H1 (cell line): ENCODE measurements around the gene PAIP2. TPM values are rescaled to one million over a fixed set of nuclear protein-coding genes. Genes with fewer than 3 reads are reported as not detected.

Source experiments
- CTCF ChIA-PET: fragments of 300-600 bp; sonication (Branson Sonifier 250); formaldehyde crosslinking; loops from one replicate; lab custom pipeline; 2021; ENCODE audit not compliant: partially characterized antibody; lab: Charles Lee
- POLR2A ChIA-PET: fragments of 300-600 bp; sonication (Branson Sonifier 250); formaldehyde crosslinking; loops from one replicate; lab custom pipeline; 2021; ENCODE audit warnings: inconsistent platforms; ENCODE audit not compliant: partially characterized antibody; lab: Charles Lee
- DNase-seq, 2 experiments: peaks; one replicate each; pipeline versions ENCODE4 v3.0.0 to v3.0.0-alpha.2; 2010 to 2022; ENCODE audit warnings: low spot score in 2 of 2, low read depth in 1 of 2, mixed read lengths in 1 of 2
- FAIRE-seq: peaks from 2 replicates; lab custom pipeline; 2011; peaks lifted over from hg19 to GRCh38; lab: Jason Lieb, UNC
- H2AFZ ChIP-seq: 2 replicates; pipeline ENCODE4 v1.8.1; 2012; ENCODE audit warnings: low read length, inconsistent platforms
- H2AK5ac ChIP-seq: 2 replicates; pipeline ENCODE4 v1.6.1; 2013; ENCODE audit warnings: low read depth, low read length
- H2BK120ac ChIP-seq: replicated peaks from 2 replicates; pipeline ENCODE3; 2013; ENCODE audit warnings: low read depth, low read length, inconsistent platforms
- H2BK12ac ChIP-seq: 2 replicates; pipeline ENCODE4 v1.6.1; 2013; ENCODE audit warnings: low read depth, low read length
- H2BK15ac ChIP-seq: 2 replicates; pipeline ENCODE4 v1.6.1; 2013; ENCODE audit warnings: low read length
- H2BK20ac ChIP-seq: 2 replicates; pipeline ENCODE4 v1.6.1; 2013; ENCODE audit warnings: low read length
- H2BK5ac ChIP-seq: 2 replicates; pipeline ENCODE4 v1.6.1; 2013; ENCODE audit warnings: low read depth, low read length
- H3K14ac ChIP-seq: 2 replicates; pipeline ENCODE4 v1.6.1; 2013; ENCODE audit warnings: inconsistent platforms; ENCODE audit not compliant: insufficient read length
- H3K18ac ChIP-seq: 2 replicates; pipeline ENCODE4 v1.6.1; 2013; ENCODE audit warnings: low read length; ENCODE audit errors: extremely low read depth
- H3K23ac ChIP-seq: 2 replicates; pipeline ENCODE4 v1.6.1; 2013; ENCODE audit warnings: inconsistent platforms; ENCODE audit not compliant: insufficient read length
- H3K23me2 ChIP-seq: 2 replicates; pipeline ENCODE4 v1.6.1; 2013; ENCODE audit warnings: low read depth, low read length
- H3K27ac ChIP-seq: 2 replicates; pipeline ENCODE4 v1.6.1; 2011; ENCODE audit warnings: low read depth, low read length, inconsistent platforms
- H3K27me3 ChIP-seq, 4 experiments: replicated peaks in 1 of 4; 1 replicate in 1 of 4; 2 replicates in 3 of 4; pipeline versions ENCODE4 v1.6.1 to v1.8.1; 2011 to 2013; ENCODE audit warnings: low read length in 3 of 4, mild to moderate bottlenecking in 3 of 4, inconsistent platforms in 2 of 4, mixed read lengths in 2 of 4, moderate library complexity in 1 of 4; ENCODE audit not compliant: control insufficient read depth in 3 of 4, insufficient read depth in 3 of 4; ENCODE audit errors: extremely low read depth in 1 of 4
- H3K36me3 ChIP-seq, 4 experiments: 2 replicates each; pipeline versions ENCODE4 v1.6.1 to v1.8.1; 2011 to 2013; ENCODE audit warnings: mild to moderate bottlenecking in 4 of 4, low read length in 3 of 4, moderate library complexity in 2 of 4, control low read depth in 1 of 4, inconsistent platforms in 1 of 4; ENCODE audit not compliant: insufficient read depth in 4 of 4, control insufficient read depth in 2 of 4
- H3K4ac ChIP-seq: replicated peaks from 2 replicates; pipeline ENCODE3; 2013; ENCODE audit warnings: low read length, low read depth, mixed read lengths, inconsistent platforms; ENCODE audit not compliant: insufficient read length
- H3K4me1 ChIP-seq, 4 experiments: replicated peaks in 1 of 4; 1 replicate in 1 of 4; 2 replicates in 3 of 4; pipeline versions ENCODE4 v1.6.1 to v1.8.1; 2011 to 2013; ENCODE audit warnings: low read length in 3 of 4, inconsistent platforms in 2 of 4, mixed read lengths in 1 of 4; ENCODE audit not compliant: insufficient read depth in 4 of 4, control insufficient read depth in 3 of 4
- H3K4me2 ChIP-seq, 2 experiments: 2 replicates each; pipeline versions ENCODE4 v1.6.1 to v1.8.1; 2011 to 2013; ENCODE audit warnings: low read depth in 2 of 2, low read length in 2 of 2, control low read depth in 1 of 2, inconsistent platforms in 1 of 2, mild to moderate bottlenecking in 1 of 2; ENCODE audit not compliant: insufficient read depth in 1 of 2
- H3K4me3 ChIP-seq, 4 experiments: fragments of 200-600, 300-600 bp in 1 of 4; sonication (generic), shearing (Covaris generic), sonication (Bioruptor Twin) in 1 of 4; 2 replicates each; pipeline versions ENCODE4 v1.5.1 to v1.8.1; 2011 to 2016; ENCODE audit warnings: low read length in 4 of 4, low read depth in 3 of 4, control low read depth in 2 of 4, inconsistent platforms in 2 of 4, mild to moderate bottlenecking in 2 of 4, mixed read lengths in 1 of 4, moderate library complexity in 1 of 4; ENCODE audit not compliant: insufficient read depth in 2 of 4; ENCODE audit errors: extremely low read depth in 1 of 4
- H3K56ac ChIP-seq: replicated peaks from 2 replicates; pipeline ENCODE3; 2013; ENCODE audit warnings: low read depth, mild to moderate bottlenecking, mixed read lengths, low read length, inconsistent platforms; ENCODE audit not compliant: insufficient read length
- H3K79me1 ChIP-seq: 2 replicates; pipeline ENCODE4 v1.6.1; 2013; ENCODE audit warnings: low read depth, low read length, control low read depth
- H3K79me2 ChIP-seq, 2 experiments: 2 replicates each; pipeline versions ENCODE4 v1.6.1 to v1.8.1; 2012 to 2013; ENCODE audit warnings: low read length in 2 of 2, mild to moderate bottlenecking in 2 of 2, inconsistent platforms in 1 of 2; ENCODE audit not compliant: insufficient read depth in 2 of 2, control insufficient read depth in 1 of 2
- H3K9ac ChIP-seq, 4 experiments: replicated peaks in 1 of 4; 1 replicate in 1 of 4; 2 replicates in 3 of 4; pipeline versions ENCODE4 v1.6.1 to v1.8.1; 2011 to 2013; ENCODE audit warnings: low read depth in 3 of 4, low read length in 3 of 4, control low read depth in 2 of 4, mild to moderate bottlenecking in 2 of 4, moderate library complexity in 2 of 4, inconsistent platforms in 1 of 4; ENCODE audit errors: extremely low read depth in 1 of 4
- H3K9me3 ChIP-seq, 2 experiments: 2 replicates each; pipeline versions ENCODE4 v1.6.1 to v1.8.1; 2012 to 2013; ENCODE audit warnings: mild to moderate bottlenecking in 2 of 2, moderate library complexity in 2 of 2, control low read depth in 1 of 2, inconsistent platforms in 1 of 2, low read depth in 1 of 2, low read length in 1 of 2, mixed read lengths in 1 of 2; ENCODE audit not compliant: insufficient read depth in 2 of 2
- H4K20me1 ChIP-seq, 2 experiments: replicated peaks in 1 of 2; 2 replicates each; pipeline versions ENCODE3 to v1.8.1; 2011 to 2013; ENCODE audit warnings: inconsistent platforms in 2 of 2, low read length in 2 of 2, mild to moderate bottlenecking in 1 of 2; ENCODE audit not compliant: insufficient read depth in 2 of 2, control insufficient read depth in 1 of 2
- H4K5ac ChIP-seq: 2 replicates; pipeline ENCODE4 v1.6.1; 2013; ENCODE audit warnings: low read length, low read depth, mixed read lengths, inconsistent platforms; ENCODE audit not compliant: insufficient read length
- H4K8ac ChIP-seq: 2 replicates; pipeline ENCODE4 v1.8.0; 2013; ENCODE audit warnings: mild to moderate bottlenecking, moderate library complexity, low read length, inconsistent platforms; ENCODE audit not compliant: insufficient read depth; ENCODE audit errors: extremely low read depth
- H4K91ac ChIP-seq: replicated peaks from 2 replicates; pipeline ENCODE3; 2013; ENCODE audit warnings: low read length, mixed read lengths, inconsistent platforms; ENCODE audit not compliant: insufficient read length
- BCL11A ChIP-seq, 2 experiments: IDR thresholded peaks; one replicate each; pipeline ENCODE4 v1.6.1; 2011; ENCODE audit warnings: low read depth in 2 of 2, low read length in 2 of 2, mild to moderate bottlenecking in 2 of 2
- CBX8 ChIP-seq: fragments of 300-800, 300-1000 bp; sonication (generic); IDR thresholded peaks from 2 replicates; pipeline ENCODE4 v1.7.1; 2016; ENCODE audit warnings: low read depth, low read length, borderline replicate concordance
- CEBPB ChIP-seq: IDR thresholded peaks from 2 replicates; pipeline ENCODE4 v1.6.1; 2012; ENCODE audit warnings: low read depth, low read length
- EGR1 ChIP-seq: IDR thresholded peaks from 2 replicates; pipeline ENCODE4 v1.6.1; 2011; ENCODE audit warnings: low read depth, low read length, borderline replicate concordance
- HDAC2 ChIP-seq, 2 experiments: fragments of 300-600 bp in 1 of 2; sonication (generic) in 1 of 2; IDR thresholded peaks; 2 replicates each; pipeline ENCODE4 v1.6.1; 2011 to 2012; ENCODE audit warnings: low read depth in 2 of 2, low read length in 2 of 2, mild to moderate bottlenecking in 2 of 2, moderate library complexity in 2 of 2, borderline replicate concordance in 1 of 2, inconsistent platforms in 1 of 2
- JUN ChIP-seq: IDR thresholded peaks from 2 replicates; pipeline ENCODE4 v1.6.1; 2011; ENCODE audit warnings: low read depth, mild to moderate bottlenecking, improper control_type of control experiment, low read length
- MAFK ChIP-seq: IDR thresholded peaks from 2 replicates; pipeline ENCODE4 v1.6.1; 2012; ENCODE audit warnings: low read depth, mild to moderate bottlenecking, improper control_type of control experiment, low read length
- RAD21 ChIP-seq, 2 experiments: IDR thresholded peaks in 1 of 2; conservative IDR thresholded peaks in 1 of 2; 2 replicates each; pipeline ENCODE4 v1.6.1; 2011; ENCODE audit warnings: low read depth in 2 of 2, low read length in 2 of 2, improper control_type of control experiment in 1 of 2, inconsistent platforms in 1 of 2, mild to moderate bottlenecking in 1 of 2, moderate library complexity in 1 of 2
- SIRT6 ChIP-seq: IDR thresholded peaks from one replicate; pipeline ENCODE4 v1.7.1; 2012; ENCODE audit warnings: low read length, inconsistent platforms
- SP2 ChIP-seq: IDR thresholded peaks from 2 replicates; pipeline ENCODE4 v1.6.1; 2012; ENCODE audit warnings: mild to moderate bottlenecking, low read length, inconsistent platforms
- SUZ12 ChIP-seq: fragments of 200-600 bp; sonication (generic); IDR thresholded peaks from 2 replicates; pipeline ENCODE4 v1.6.1; 2012; ENCODE audit warnings: mild to moderate bottlenecking, inconsistent platforms, low read length, moderate library complexity, mixed read lengths
- TCF12 ChIP-seq: IDR thresholded peaks from 2 replicates; pipeline ENCODE4 v1.6.1; 2011; ENCODE audit warnings: low read depth, mild to moderate bottlenecking, low read length
- TEAD4 ChIP-seq: IDR thresholded peaks from 2 replicates; pipeline ENCODE4 v1.6.1; 2012; ENCODE audit warnings: low read depth, low read length, inconsistent platforms, mixed read lengths
- ZNF274 ChIP-seq: IDR thresholded peaks from 2 replicates; pipeline ENCODE4 v1.7.0; 2012; ENCODE audit warnings: low read length, borderline replicate concordance; ENCODE audit errors: extremely low read depth
- polyA plus RNA-seq, 7 experiments: library from polyadenylated mRNA; depleted of rRNA in 3 of 7; stranded (reverse) in 5 of 7; unstranded in 2 of 7; fragments of >200 nt in 5 of 7; fragments of 200-250 nt in 2 of 7; gene quantifications; 1 replicate in 5 of 7; 2 replicates in 1 of 7; 4 replicates in 1 of 7; pipeline versions ENCODE4 v1.2.1 to v1.2.3, GENCODE V29; 2011 to 2013; ENCODE audit warnings: missing spikeins in 2 of 7, mixed read lengths in 2 of 7
- total RNA-seq: library from RNA; stranded (reverse); fragmentation: NEBNext Ultra II Directional; extraction: Animal tissue kit (Norgen Biotek cat#: 25700); gene quantifications from 2 replicates; pipeline ENCODE4 v1.2.1, GENCODE V29; 2021
- TF ChIP-seq, protein P1 (sequence below): IDR thresholded peaks from 2 replicates; pipeline ENCODE4 v1.6.1; 2012; ENCODE audit warnings: inconsistent platforms

Gene PAIP2
- total and polyA plus RNA-seq, 2 of the 8 experiments (the other 6 are each of a cell fraction or from before 2014, with no cell fraction given): 87.6 to 162 TPM

DNA sequence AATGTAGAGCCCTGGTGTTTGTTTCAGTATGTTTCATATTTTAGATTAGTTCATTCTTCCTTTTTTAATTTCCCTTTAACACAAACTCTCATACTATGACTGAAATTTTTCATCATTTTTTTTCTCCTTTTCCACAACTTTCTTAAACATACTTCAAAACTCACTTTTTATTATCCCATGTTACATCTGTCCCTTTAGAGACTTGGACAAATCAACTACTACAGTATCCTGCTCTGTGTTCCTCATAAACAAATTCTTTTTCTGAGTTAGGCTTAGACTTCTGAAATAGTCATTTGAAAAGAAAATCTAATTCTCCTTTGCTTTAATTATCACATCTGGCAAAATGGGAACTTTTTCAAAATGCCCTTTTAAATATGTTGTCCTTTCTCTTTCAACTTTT, 32.9 kb upstream of the PAIP2 start:
- Histone ChIP-seq H3K23ac (no peak overlapping the region), H3K9ac (no peak overlapping the region), H3K27me3 (no peaks in the 10 kb centered on the region), H2BK120ac (no peak overlapping the region), H2BK15ac (no peak overlapping the region), H2AK5ac (no peak overlapping the region), H4K5ac (no peak overlapping the region), H3K36me3 (peaks cover 0 to 6% (median 0%) of the 10 kb centered on the region in 4 experiments; a peak in 2 of 8 replicates), H3K4me2 (0 out of 4 replicates have a peak overlapping the region, but pooled peaks of 1 of the 2 experiments have one; percentile 6), H3K56ac (no peak overlapping the region), H3K27ac (no peak overlapping the region), H4K8ac (no peak overlapping the region), H3K14ac (no peak overlapping the region), H2BK5ac (no peak overlapping the region), H3K79me1 (no peaks in the 10 kb centered on the region), H3K9me3 (no peaks in the 10 kb centered on the region), H2AFZ (no peak overlapping the region), H3K79me2 (peaks cover 61 to 100% of the 10 kb centered on the region in 2 experiments), H2BK12ac (no peak overlapping the region), H3K23me2 (no peaks in the 10 kb centered on the region), H2BK20ac (no peak overlapping the region), H4K91ac (no peak overlapping the region), H3K4me3 (no peak overlapping the region), H3K4me1 (peaks cover 0 to 11% (median 7%) of the 10 kb centered on the region in 4 experiments; a peak in 6 of 7 replicates), H4K20me1 (peaks cover 27 to 60% of the 10 kb centered on the region in 2 experiments), H3K4ac (no peak overlapping the region), H3K18ac (no peak overlapping the region)
- ChIA-PET POLR2A (interaction anchor here (0.6 to 51.1 kb wide), 4 partner anchors 2 to 60 kb away, joined by 4 to 1766 read pairs (median 885); partner anchors contain the start of gene MATR3), CTCF (no interaction called here)
- DNase-seq (no peak), FAIRE-seq (no peak)
- TF ChIP-seq SIRT6 (no peak), SP2 (no peak), SUZ12 (no peak), TEAD4 (no peak), BCL11A (IDR thresholded peaks at IDR 0.05; ENCODE audit: low read depth in 2 of 2, low read length in 2 of 2) (no peak), TCF12 (no peak), CEBPB (no peak), EGR1 (no peak), MAFK (no peak), RAD21 (IDR thresholded peaks at IDR 0.05 in 1 of 2, conservative IDR thresholded peaks at IDR 0.05 in 1 of 2; ENCODE audit: low read depth in 2 of 2, low read length in 2 of 2) (no peak), ZNF274 (no peak), JUN (no peak), HDAC2 (IDR thresholded peaks at IDR 0.05; ENCODE audit: borderline replicate concordance in 1 of 2, low read depth in 2 of 2, low read length in 2 of 2) (no peak), CBX8 (no peak)
- TF ChIP-seq, protein P1, sequence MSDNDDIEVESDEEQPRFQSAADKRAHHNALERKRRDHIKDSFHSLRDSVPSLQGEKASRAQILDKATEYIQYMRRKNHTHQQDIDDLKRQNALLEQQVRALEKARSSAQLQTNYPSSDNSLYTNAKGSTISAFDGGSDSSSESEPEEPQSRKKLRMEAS: no peak
